Measurements from ENCODE around the gene KIF18B.
"Not testable (repeated sequence)": the region's sequence is repeated elsewhere in the genome, so short reads cannot be mapped to it uniquely, and the experiment has no call there.

KIF18B gene

DNA sequence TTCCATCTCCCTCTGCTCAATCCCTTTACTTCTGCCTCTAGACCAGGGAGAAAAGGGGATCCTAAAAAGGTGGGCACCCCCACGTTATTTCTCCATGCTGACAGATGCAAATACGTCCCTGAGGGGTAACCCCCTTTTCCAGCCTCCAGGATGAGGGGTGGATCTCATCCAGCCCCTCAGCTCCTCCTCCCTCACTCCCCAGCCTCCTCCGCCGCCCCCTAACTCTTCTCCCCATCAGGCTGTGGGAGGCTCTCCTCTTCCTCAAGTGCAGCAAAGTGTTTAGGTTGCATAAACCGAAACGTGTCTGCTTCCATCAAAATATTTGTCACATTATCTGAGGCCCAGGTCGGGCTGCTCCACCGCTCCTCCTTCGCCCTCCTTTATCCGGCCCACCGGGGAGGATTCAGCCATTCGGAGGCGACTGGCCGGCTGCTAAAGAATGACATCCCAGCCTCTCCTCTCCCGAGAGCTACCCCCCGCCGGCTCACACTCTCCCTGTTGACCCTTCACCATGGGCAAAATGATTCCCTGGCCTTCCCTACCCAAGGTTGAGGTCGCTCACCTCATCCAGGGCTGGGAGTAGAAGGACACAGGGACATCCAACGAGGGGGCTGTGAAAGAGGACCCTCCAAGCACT lies 21.7 kb upstream of the KIF18B start:
- DNase-seq (ENCODE audit: low read depth in 2 of 2), result no peak

DNA sequence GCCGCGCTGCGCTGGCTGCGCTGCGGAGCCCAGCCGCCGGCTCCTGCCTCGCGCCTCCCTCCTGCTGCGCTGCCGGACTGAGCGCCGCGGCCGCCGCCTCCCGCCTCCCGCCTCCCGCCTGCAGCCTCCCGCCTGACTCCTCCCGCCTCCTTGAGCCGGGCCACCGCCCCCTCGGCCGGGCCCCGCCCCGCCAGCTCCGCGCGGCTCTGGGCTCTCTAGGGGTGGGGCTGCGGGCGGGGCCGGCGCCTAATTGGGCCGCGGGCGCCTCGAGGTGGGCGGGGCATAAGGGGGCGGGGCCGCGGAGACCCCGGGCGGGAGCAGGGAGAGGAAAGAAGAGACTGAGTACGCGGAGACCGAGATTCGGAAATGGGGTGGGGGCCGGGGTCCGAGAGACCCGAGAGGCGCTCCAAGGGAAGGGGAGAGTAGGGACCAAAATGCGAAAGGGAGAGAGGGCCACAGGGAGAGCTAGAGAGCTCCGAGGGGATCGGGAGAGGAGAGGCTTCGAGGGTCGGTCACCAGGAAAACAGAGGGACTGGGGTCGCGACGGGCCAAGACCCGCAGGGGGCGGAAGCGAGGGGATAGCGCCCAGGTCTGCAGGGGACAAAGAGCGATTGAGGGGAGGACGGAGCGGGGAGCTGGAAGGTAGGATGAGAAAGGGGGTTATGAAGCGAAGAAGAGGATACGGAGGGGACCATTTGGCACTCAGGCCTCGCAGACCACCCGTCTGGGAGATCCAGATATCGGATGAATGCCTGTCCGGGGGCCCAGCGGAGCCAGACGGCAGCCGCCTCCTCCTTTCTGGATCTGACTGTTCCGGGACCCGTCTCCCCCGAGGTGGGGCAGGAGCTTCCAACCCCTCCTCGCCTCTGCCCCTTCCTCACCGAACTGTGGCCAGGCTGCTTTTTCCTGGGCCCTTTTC lies 20.9 kb upstream of the KIF18B start, which contains the start of gene C1QL1:
Gene C1QL1 (minus strand): TSS at position 79 of the 919 bp plus-strand sequence. CDS start 255 bp downstream, outside the sequence.
- peak; percentile 87 to 88 for DNase-seq (ENCODE audit: low read depth in 2 of 2)

DNA sequence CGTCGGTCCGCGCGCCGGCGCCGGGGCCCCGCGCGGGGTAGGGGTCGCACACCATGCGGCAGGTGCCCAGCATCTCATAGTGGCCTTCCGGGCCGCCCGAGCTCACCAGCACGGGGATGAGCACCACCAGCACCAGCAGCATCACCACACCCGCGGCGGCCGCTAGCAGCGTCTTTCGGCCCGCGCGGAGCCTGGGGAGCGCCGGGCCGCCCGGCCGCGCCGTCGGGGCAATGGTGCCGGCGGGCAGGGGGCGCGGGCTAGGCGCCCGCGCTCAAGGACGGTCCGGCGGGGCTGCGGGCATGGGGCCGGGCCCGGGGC lies 20.3 kb upstream of the KIF18B start:
- no peak for DNase-seq (ENCODE audit: low read depth in 2 of 2)

DNA sequence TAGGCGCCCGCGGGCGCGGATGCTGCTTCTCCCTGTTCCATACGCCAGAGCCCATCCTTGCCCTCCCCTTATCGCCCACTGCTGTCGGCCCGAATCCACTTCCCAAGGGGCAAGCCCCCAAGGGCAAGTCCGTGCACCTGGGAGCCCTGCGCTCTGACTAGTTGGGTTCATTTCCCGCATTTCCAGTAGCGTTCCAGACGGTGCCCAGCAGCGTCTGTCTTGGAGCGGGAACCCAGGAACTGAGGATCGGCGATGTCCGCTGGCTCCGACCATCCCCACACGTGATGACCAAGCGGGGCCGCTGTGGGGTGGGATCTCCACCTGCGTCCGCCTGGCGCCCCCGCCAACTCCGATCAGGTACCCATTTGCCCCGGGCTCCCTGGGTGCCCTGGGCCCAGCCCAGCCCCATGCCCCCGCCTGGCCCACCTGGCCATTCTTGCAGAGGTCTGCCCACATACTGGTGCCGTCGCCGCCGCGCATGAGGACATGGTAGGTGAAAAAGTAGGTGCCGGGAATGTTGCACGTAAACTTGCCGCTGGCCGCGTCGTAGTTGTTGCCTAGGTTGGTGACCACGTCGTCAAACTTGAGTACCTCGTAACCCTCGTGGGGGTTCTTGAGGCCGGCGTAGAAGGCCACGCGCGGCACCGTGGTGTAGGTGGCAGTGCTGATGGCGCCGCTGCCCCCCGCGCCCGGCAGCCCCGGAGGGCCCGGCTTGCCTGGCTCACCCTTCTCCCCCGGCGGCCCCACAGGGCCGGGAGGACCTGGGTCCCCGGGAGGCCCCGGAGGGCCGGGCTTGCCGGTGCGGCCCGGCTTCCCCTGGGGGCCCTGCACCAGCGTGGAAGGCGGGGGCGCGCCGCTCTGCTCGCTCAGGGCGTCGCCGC lies 19.7 kb upstream of the KIF18B start:
- DNase-seq (ENCODE audit: low read depth in 2 of 2), result no peak

DNA sequence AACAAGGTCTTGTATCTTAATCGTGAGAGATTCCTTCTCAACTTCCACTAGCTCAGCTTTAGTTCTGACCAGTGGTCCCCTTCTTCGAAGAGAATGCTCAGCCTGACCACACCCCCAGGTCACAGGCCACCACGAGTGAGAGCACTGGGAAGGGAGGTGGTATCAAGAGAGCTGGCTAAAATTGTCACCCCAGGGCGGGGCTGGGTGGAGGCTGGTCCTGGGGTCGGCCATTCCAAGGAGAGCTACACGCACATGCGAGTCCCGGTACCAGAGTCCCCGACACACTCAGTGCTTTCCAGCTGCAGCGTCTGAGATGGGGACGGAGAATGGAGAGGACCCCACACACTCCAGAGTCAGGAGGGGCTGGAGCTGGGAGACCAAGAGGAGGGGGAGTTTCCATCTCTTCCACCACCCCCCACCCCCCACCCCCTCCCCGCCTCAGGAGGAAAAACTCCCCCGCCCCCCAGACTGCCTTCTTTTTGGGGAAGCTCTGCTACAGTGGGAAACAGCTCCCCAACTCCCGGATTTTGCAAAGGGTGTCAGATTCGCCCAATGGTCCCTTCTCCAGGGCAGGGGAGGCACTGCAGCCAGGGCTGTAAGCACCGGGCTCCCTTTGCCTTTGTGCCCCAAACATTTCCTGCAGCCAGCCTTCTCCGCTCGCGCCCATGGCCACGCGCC lies 18.9 kb upstream of the KIF18B start:
- DNase-seq (ENCODE audit: low read depth in 2 of 2), result no peak

DNA sequence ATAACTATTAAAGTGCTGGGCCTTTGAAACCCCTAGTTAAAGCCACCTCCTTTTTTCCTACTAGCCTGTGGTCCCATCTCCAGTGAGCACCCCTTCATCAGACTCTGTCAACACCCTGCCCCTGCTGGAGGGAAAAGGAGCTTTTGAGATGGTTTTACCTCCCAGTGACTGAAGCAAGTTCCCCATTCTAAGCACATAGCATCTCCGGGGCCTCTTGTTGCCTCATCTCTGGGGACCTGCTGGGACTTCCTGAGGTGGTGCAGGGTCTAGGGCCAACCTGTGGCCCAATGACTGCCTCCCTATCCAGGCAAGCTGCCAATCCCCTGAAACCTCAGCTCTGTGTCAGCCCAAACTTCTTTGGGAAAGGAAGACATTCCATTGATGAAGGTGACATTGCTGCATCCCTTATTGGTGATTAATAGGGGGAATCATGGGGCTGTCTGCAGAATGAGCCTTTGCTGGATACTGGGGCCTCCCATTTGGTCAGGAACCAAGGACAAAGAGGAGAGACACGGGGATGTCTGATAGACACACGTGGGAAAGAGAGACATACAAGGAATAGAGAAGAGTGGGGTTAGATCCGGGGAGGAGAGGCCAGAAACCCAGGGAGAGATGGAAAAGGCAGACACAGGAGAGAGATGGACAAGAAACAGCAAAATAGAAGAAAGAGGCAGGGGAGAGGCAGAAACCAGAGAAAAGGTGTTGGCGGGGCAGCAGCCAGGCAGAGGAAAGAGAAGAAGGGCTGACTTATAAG lies 18.1 kb upstream of the KIF18B start:
- no peak for DNase-seq (ENCODE audit: low read depth in 2 of 2)

DNA sequence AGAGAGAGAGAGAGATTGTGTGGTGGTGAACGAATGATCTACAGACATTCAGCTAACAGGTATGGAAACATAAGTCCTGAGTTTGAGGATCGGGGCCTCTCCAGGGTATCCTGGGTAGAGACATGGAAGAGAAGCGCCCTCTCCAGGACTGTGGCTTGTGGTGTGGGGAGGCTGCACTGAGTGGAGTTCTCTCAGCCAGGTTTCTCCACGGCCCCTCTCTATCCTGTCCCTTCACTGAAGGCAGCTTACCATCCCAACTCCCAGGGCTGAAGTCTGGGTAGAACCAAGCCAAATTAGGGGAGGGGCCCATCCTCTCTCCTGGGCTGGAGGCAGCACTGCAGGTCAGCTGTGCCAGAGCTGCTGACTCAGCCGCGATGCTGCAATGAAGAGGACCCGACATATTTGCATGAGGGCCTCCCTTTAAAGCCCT lies 14.4 kb upstream of the KIF18B start:
- no peak for DNase-seq (ENCODE audit: low read depth in 2 of 2)

DNA sequence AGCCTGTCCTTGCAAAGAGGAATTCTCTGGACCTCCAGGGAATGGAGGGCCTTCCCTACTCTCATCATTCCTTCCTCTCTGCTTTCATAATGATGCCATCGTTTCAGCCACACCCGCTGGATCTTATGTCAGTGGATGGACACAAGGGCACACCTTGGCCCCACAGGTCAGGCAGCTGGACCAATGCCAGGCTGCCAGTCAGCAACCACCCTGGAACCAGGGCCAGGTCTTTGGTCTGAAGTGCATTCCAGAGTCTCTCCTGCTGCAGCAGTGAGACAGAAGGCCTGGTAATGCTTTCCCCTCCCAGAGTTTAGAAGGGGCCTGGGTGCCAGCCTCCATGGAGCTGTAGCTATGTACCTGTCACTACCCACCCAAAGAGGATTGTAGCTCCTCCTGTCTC lies 13.1 kb upstream of the KIF18B start:
- DNase-seq (ENCODE audit: low read depth in 2 of 2), result no peak

DNA sequence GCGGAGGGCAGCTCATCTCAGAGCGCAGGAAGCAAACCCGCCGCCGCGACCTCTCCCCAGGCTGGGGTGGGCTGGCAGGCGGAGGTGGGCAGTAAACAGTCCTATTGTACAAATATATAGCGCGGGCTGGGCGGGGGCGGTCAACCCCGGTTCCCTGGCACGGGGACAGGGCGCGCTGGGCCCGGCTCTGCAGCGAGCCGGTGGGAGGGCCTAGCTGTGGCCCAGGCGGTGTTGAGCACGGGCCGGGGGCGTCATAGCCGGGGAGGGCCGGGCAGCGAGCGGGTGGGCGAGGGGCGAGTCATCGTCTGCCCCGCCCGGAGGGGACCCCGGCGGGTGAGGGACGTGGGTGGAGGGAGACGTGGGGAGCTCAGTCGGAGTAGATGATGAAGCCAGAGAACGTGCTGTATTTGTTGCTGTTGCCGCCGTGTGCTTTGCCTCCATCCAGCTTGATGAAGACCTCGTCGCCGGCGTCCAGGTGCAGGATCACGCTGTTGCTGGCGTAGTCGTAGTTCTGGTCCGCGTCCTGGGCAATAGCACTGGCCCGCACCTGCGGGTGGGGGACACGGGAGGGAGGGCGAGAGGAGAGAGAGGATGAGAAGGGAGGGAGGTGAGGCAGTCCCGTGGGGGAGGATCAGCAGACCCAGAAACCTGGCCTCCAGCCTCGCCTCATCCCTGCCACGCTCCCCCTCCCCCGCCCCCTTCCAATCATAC lies 12.4 kb upstream of the KIF18B start:
- DNase-seq (ENCODE audit: low read depth in 2 of 2), result no peak

DNA sequence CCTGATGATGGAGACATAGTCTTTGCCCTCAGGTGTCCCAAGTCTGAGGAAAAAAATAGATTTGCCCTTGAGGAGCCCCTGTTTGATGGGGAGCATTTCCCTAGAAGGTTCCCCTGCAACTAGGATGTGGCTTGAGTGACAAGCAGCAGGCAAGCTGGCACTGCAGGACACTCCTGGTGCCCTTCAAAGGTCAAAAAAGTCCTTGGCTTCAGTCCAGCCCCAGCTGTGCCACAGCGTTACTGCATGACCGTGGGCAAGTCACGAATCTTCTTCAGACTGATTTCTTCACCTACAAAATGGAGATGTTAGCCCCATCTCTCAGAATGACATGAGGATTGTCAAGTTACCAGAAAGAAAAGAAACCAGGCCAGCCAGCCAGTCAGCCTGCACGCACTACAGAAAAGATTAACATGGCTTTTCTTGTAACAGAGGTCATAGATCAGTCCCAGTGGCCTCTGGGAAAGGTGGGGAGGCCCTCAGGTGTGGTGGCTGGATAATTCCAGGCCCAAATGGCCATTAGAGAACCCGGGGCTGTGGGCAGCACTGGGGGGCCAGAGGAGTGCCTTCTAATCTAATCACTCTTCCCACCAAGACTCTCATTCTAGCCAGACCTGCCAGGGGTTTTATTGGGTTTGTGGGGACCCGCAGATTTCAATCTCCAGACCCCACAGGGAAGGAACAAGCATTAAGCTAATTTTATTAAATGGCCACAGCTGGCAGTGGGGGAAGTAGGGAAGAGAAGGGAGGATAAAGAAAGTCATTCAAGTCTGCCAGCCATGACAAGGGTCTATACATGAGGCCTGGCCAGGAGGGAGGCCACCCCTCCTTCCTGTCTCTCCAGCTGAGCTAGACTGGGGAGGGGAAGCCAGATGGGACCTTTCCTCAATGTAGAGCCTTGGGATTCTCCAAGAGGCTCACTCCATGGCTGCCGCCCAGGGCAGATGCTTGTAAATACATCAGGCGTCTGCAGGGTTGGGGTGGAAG lies 9.7 kb upstream of the KIF18B start:
- DNase-seq (ENCODE audit: low read depth in 2 of 2), result no peak

DNA sequence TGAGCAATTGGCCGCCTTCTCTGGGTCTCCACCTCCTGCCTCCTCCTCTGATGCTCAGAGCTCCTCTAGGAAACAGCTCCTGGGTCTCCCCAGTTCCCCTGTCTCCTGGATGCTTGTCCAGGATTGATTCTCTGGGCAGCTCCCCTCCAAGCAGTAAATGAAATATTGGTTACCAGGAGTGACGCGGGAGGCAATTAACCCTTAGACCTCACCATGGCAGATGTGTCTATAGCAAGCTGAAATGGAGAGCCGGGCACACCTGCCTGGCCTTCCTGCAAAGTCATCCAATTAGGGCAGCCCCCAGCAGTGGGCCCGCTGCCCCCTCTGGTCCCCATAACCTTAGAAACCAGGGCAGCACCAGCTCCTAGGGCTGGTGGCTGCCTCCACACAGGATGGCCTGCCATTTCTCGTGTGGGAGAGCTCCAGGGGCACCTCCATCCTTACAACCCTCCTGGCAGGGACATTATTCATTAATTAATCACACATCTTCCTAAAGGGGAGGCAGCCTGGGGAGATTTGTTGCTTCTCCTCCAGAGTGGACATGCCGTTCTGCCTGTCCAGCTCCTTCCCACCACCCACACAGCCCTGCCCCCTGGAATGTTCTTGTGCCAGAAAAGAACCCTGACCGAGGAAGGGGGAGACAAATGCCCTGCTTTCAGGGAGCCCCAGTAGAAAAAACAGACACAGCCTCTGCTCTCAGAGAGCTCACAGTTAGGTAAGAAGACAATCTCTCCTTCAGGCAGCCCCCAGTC lies 8.3 kb upstream of the KIF18B start:
- no peak for DNase-seq (ENCODE audit: low read depth in 2 of 2)

DNA sequence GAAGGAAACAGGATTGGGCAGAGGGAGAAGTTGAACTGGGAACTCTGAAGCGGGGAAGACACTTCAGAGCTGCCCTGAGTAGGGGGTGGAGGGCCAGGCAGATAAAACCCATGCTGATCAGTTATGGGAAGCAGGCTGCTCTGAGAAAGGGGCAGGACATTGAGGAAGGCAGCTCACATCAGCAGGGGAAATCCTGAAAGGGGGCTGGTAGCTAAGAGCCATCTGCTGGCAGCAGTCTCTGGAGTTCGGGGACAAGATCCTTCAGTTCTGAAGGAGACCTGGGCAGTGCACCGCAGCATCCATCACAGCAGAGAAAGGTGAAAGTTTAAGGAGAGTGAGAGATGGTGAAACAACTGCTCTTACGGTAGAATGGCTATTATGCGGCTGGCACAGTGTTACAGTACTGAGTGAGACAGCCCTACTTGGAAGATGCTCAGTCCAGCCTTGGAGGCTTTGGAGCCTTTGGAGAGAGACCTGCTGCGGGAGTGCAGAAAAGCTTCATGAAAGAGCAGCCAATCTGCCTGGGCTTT lies 5.4 kb upstream of the KIF18B start:
- DNase-seq (ENCODE audit: low read depth in 2 of 2), result no peak

DNA sequence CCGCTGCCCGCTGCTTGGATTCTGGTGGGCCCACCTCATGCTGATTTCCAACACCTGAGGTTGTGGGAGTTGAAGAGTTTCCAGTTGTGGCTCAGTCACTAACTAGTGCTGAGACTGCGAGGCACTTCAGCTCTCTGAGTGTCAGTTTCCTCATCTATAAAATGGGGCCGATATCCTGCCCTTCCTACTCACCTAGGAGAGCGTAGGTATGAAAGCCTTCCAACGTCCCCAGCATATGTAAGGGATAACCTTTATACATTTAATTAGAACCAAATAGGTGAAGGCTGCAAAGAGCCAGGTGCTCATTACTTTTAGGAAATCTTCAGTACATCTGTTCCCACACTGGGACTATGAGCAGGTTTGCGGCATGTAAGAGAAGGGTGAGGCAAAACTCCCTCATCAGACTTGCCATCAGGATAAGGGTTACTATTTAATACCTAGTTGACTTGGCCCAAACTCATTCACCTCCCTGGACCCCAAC lies 782 bp upstream of the KIF18B start:
- no peak for DNase-seq (ENCODE audit: low read depth in 2 of 2)

DNA sequence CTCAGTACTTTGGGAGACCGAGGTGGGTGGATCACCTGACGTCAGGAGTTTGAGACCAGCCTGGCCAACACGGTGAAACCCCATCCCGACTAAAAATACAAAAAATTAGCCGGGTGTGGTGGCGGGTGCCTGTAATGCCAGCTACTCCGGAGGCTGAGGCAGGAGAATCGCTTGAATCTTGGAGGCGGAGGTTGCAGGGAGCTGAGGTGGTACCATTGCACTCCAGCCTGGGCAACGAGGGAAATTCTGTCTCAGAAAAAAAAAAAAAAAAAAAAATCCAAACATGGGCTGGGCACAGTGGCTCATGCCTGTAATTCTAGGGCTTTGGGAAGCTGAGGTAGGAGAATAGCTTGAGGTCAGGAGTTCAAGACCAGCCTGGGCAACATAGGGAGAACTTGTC lies 1.9 kb downstream of the KIF18B start:
- DNase-seq (ENCODE audit: low read depth in 2 of 2), result not testable (repeated sequence)

DNA sequence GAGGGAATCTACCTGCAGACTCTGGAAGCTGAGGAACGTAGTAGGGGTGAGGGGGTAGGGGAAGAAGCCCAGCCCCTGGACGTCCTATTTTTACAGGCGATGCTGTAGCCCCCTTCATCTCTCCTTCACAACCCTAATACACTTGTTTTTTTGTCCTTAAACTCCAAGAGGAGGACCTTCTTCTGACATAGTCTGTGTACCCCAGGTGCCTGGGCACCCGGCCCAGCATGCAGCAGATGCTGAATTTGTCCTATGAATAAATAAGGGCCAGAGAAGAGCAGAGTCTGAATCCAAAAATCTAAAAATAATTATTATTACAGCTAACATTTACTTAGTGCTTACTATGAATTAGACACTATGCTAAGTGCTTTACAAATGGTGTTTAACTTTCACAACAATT lies 5.1 kb downstream of the KIF18B start:
- DNase-seq (ENCODE audit: low read depth in 2 of 2), result no peak

DNA sequence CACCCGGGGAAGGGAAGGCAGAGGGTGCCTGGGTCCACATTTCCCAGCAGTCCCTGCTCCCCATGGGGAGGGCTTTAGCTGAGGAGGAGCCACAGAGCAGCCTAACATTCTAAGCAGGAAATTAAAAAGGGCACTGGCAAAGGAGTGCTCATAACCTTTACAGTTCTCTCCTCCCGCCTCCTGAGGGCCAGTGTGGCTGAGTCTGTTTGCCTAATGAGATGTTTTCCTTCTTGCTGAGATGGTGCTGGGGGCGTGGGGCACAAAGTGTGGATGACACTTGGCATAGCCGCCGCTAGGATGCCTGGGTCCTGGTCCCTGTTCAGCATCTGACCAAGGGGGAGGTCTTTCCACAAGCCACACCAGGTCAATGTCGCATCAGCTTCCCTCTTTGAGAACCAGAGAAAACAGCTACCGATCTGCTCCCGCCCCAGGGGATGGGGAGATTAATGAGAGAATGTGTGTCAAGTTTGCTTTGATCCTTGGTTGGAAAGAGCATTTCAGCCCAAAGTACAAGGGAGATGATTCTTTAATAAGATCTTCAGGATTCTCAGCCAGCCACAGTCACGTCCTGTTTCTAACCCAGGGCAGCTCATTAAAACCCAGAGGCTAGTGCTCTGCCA lies 5.8 kb downstream of the KIF18B start:
- DNase-seq (ENCODE audit: low read depth in 2 of 2), result no peak

DNA sequence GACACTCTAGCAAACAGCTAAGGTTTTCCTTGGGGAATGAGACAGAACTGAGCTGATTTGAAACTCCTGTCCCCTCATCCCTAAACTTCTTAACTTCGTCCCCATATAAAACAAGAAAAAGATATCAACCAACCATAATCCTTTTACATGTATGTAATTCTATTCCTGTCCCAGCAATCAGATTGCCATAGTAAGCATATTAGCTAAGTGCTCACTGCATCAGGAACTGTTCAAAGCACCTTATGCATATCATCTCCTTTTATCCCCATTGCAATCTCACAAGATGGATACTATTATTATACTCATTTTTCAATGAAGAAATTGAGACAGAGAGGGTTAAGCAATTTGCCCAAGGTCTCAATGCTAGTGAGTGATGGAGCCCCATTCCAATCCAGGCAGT lies 6.8 kb downstream of the KIF18B start:
- DNase-seq (ENCODE audit: low read depth in 2 of 2), result no peak
